GM21619 (cell line): ENCODE data around the gene LRRK1.

Source experiments
- ATAC-seq: cut with Tn5 transposase; IDR thresholded peaks from one replicate; pipeline ENCODE4 v1.9.1; 2021; ENCODE audit not compliant: unreplicated experiment

LRRK1 gene

DNA sequence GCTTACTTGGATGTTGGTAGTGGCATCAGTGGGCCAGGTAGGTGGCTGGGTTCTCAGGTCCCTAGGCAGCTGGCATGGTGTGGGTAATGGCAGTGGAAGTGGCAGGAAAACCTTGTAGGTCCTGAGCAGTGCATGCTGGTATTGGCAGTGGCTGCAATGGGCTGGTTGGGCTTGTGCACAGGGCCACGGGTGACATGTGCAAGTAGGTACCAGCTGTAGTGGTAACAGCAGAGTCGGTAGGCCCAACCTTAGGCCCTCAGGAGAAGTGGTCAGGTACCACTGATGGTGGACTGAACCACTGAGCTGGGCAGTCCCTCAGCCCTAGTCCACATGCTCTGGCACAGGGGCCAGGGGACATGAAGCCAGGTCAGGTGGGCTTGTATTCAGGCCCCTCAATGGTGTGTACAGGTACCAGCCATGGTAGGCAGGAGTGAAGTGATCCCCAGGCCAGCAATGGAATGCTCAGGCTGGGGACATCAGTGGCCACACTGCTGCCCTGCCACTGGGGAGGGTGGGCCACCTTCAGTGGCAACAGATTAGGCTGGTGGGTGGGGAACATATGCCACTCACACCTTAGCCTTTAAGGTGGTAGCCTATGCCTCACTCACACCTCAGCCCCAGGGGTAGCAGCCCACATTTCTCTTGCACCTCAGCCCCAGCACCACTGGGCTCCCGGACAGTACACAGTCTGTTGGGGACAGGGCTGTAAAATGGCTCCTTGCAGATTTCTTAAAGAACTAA, 118.1 kb downstream of the LRRK1 start:
- ATAC-seq: no peak

DNA sequence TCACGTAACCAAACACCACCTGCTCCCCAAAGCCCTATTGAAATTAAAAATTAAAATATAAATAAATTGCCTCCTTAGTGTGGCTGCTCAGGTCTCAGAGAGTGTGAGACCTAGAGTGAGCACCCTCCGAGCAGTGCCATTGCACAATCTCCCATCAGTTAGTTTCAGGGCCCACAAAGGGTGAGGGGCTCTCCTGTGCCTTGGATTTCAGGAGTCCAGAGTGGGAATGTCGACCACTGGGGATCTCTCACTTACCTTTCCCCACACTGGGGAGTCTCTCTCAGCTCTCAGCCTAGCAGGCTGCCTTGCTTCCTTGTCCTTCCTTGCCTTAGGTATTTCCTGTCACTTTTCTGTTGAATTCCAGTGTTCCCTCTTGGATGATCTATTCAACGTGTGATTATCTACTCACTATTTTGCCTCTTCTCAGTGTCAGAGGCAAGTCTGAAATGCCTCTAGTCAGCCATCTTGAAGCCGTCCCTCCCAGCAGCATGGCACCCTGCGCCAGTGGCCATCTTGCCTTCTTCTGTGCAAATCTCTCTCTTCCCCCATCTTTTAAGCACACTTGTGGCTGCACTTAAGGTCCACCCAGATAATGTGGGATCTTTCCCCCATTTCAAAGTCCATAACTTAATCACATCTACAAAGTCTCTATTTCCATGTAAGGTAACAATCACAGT, 119.3 kb downstream of the LRRK1 start:
- ATAC-seq: no peak

DNA sequence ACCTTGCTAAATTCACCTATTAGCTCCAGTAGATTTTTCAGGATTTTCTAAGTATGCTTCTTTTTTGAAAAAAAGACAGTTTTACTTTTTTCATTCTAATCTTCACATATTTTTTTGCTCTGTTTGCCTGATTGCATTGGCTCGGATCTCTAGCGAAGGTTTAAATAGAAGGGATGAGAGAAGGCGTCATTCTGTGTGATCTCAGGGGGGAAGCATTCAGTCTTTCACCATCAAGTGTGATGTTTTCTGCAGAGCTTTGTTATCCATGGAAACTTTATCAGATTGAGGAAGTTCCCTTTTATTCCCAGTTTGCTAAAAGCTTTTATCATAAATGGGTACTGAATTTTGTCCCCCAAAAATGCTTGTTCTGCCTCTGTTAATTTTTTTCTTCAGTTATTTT, 120.3 kb downstream of the LRRK1 start:
- ATAC-seq: no peak

DNA sequence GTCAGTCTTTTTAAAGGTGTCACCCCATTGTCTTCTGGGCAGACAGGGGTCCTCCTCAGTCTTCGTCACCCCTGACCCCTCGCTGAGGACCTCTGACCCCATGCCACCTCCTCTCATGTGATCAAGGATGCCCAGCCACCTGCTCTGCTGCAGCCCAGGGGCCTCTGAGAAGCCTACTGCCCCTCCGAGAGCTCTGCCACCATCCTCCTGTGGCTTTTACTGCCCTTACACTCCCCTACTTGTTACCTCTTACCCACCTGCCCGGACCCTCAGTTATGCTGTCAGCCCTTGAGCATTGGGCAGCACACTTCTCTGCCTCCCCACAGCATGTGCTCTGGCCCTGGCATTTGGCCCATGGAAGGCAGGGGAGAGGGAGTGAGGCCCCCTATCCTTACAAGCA, 123.2 kb downstream of the LRRK1 start:
- no peak for ATAC-seq

DNA sequence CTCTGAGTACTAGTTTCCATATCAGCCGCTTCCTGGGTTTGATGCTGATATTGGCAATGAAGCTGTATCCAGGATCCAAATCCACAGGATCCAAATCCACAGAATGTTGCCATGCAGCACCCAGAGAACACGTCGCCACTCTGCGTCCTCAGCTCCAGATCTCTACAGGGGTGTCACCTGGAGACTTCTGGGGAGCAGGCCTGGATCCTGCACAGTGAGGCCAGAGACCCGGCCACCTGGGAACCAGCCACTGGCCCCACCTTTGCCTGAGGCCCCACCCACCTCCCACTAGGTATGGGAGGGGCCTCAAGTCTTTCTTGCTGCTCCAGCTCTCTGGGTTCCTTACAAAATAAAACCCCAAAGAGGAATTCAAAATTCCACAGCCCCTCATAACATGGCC, 123.9 kb downstream of the LRRK1 start:
- ATAC-seq: no peak

DNA sequence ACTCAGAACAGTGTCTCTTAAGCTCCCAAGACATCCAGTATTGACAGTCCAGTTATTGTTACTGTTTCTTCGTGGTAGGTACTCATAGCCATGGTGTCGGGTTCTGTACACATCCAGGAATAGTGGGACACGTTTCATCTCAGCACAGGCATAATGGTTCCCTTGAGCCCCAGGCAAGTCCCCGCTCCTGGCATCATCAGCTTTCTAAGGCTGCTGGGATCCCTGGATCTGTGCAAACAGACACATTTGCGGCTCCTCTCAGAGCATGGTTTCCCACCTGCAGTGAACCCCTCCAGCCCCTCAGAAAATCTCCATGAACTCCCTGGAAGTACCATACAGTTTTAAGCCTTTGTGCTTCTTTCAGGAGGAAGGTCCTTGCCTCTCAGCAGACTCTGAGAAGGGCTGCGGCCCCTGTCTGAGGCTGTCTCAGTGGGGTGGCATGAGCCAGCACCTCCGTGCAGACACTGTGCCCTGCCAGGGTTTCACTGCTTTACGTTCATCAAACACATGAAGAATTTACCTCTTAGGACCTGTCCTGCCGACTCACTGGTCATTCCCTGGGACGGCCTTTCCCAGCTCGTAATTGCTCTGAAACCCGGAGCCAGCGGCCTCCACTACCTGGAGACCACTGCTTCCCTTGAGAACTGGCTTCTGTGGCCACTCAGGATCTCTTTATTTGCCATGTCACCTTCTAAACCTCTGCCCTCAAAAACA, 124.9 kb downstream of the LRRK1 start:
- no peak for ATAC-seq

DNA sequence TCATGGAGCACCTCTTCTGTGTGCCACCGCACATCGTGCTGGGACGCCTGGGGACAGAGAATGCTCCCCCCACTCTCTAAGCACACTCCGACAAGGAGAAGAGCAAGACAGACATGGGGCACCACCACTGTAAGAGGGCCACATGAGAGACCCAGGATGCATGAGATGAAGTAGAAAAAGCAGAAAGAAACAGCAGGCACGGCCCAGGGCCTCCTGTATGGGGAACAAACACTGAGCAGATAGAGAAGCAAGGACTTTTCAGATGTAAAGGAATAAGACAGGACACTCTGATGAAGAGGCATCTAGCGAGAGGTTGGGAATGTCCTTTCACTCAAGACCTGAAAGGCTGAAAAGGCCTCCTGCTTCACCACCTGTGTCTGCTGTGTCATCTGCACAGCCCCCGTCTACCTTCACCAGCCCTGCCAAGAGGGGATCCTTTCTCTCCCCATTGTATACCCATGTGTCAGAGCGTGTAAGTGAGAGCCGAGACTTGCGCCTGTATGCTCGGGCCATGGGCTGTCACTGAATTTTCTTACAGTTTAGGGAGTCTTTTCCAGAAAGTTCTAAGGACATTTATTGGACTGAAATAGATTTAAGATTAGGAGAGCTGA, 125.6 kb downstream of the LRRK1 start:
- no peak for ATAC-seq

DNA sequence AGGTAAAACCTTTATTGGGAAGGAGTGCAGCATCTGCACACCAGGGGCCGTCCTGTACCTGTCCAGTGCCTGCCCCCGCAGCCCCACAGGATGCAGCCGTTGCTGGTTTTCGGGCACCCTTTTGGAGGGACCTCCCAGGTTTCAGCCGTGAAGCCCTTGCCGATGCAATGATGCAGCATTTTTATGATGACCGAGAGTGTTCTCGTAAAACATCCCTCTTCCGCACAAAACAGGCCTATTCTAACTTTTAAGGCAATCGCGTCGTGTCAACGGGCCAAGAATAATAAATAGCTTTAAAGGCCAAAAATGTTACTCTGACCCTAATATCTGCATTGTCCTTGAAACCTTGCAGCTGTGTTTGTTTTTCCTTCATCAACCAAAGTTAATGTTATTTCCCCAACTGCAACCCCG, 126.1 kb downstream of the LRRK1 start:
- ATAC-seq: no peak

DNA sequence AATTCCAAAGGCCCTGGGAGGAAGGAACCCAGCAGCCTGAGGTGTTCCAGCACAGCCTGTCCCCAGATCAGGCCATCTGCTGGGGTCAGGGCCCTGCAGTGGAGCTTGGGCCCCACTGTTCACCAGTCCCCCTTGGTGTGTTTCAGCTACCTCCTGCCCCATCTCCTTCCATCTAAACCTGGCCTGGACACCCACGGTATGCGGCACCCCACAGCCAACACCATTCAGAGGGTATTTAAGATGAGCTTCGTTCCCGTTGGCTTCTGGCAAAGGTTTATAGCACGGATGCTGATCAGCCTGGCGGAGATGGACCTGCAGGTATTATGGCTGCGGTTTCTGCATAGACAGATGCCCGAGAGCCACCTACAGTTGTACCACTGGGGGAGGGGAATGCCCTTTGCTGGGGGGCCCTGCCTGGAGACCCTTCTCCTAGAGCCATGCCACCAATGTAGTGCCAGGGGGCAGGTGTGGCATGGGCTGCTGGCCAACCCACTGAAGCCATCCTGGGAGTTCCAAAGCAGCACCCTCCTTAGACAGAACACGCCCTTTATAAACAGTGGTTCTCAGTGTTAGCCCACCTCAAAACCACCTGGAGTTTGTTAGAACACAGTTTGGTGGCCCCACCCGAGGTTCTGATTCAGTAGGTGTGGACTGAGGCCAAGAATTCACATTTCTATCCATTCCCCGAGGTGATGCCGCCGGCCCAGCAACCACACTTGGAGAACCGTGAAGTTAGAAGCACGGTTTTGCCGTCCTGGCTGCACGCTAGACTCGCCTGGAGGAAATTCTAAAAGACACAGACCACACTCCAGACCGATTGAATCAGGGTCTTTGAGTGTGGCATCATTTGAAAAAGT, 126.9 kb downstream of the LRRK1 start:
- no peak for ATAC-seq

DNA sequence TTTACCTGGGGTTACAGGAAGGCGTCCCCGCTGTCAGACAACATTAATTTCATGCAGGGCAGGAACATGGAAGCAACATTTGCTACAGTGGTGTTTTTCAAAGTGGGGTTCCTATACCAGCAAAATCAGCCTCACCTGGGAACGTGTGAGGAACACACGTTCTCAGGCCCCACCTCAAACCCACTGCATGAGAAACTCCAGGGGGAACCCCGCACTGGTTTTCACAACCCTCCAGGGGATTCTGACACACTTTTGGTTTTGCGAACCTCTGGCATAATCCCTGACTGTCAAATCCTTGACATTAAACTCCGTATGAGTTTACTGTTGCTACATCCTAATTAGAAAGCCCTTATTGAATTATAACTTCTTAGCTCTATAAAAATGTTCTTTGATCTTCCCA, 127.7 kb downstream of the LRRK1 start:
- ATAC-seq: no peak

DNA sequence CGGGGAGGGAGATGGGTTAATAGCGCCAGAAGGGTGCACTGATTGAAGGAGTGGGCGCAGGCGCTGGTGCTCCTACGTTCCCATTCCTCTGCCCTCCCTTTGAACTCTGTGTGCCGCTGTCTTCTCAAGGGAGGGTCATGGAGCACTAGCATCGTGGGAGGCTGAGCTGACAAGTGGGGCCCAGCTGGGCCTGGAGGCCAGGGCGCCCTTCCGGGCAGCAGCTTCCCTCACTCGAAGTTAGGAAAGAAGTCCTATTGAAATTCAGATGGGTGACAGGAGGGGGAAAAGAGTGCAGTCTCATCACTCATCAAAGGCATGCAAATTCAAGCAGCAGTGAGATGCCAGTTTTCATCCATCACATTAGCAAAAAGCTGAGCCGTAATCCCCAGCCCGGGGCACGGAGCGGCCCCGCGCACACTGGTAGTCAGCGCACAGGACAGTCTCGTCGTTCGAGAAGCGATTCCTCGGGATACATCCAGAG, 128.2 kb downstream of the LRRK1 start:
- no peak for ATAC-seq

DNA sequence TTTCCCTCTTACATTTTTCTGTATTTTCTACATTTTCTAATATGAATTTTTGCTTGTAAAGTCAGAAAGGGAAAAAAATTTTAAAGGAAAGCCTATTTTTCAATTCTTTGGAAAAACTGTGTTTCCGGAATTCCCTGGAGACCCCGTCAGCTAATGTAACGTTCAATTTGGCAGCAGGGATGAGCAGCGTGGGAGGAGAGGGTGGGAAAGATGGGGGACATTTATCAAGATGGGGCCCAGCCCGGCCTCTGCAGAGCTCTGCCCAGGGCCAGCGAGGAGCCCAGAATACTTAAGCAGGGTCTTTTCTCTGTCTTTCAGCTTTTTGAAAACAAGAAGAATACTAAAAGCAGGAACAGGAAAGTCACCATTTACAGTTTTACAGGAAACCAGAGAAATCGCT, 129.0 kb downstream of the LRRK1 start:
- no peak for ATAC-seq

DNA sequence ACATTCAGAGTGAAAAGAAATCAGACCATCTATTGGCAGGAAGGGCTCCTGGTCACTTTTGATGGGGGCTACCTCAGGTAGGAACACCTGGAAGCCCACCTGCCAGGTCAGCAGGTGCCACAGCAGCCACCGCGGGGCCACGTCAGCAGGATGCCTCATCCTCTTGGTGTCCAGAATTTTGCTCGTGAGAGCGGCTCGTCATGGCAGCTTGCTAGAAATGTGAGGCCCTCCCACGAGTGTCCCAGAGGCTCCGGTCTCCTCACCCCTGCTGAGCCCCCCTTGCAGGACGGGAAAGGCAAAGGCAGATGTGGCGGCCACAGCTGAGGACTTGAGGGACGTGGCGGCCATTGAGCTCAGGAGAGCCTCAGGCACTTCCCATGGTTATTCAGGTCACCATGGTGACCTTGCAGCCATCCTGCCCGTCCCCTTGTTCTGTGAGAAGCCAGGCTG, 129.4 kb downstream of the LRRK1 start:
- ATAC-seq: no peak

DNA sequence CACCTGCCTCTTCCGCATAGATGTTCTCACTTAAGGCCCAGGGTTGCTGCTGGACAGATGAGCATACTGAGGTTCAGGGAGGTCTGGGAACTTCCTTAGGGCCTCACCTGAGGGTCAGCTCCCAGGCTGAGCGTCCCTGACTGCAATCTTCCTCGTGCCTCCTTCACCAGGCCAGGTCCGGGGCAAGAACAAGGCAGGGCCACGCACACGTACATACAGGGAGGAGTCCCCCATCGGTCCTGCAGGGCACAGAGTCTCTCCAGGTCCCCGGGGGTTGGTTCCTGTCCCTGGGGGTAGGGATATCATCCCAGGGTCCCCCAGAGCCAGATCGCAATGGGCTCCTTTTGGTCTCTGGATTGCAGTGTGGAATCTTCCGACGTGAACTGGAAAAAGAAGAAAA, 130.1 kb downstream of the LRRK1 start:
- no peak for ATAC-seq

DNA sequence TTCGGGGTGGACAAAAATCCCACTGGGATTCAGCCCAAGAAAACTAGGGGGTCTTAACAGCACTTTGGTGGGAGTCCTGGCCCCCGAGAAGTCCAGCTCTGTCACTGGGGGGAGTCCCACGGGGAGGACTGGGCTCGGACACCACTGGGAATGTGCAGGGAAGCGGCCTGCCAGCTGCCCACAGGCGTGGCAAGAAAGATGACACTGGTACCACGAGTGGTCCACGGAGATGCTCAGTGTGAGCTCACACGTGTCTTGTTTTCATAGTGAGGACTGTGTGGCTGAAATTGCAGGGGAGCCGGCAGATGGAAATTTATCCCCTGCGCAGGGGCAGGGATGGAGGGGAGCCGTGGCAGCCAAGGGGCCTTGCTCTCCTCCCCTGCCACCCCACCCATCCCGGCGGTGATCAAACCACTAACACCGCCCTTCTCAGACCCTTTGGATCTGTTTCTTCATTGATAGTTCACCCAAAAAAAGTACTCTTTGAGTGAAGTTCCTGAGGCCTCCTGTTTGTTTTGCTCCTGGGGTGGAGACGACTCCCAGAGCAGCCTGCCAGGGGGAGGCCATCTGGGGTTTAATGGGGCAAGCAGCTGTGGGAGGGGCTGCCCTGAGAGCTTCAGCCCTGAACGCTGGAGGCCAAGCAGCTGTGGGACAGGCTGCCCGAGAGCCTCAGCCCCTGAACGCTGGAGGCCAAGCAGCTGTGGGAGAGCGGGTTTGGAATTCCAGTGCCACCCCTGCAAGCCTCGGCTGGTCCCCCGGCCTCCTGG, 130.9 kb downstream of the LRRK1 start:
- ATAC-seq: no peak

DNA sequence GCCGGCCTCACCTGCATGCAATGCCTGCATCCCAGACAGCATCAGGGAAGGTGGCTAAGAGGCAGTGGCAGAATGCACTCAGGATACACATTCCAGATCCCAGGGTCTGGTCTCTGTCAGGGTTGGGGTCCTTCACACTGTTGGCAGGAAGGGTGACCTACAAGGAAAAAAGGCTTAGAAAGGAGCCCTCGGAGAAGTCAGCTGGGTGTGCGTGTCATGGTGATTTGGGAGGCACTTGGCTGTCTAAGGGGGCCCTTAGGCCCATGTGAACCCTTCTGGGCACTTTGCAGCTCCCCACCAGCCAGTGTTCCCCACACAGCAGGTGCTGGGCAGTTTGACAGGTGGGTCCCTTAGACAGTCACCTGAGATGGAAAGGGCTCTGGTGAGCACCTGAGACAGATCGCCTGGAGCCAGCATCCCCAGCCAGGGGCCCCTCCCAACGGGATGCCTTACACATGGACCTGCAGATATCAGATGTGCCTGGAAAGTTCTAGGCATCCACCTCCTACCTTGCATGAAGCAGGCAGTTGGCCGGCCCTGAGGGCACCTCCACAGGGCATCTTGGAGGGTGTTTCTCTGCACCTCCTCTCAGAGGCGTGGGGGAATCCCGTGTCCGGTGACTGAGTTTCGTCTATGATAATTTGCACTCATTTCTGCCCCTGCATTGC, 131.6 kb downstream of the LRRK1 start:
- no peak for ATAC-seq

DNA sequence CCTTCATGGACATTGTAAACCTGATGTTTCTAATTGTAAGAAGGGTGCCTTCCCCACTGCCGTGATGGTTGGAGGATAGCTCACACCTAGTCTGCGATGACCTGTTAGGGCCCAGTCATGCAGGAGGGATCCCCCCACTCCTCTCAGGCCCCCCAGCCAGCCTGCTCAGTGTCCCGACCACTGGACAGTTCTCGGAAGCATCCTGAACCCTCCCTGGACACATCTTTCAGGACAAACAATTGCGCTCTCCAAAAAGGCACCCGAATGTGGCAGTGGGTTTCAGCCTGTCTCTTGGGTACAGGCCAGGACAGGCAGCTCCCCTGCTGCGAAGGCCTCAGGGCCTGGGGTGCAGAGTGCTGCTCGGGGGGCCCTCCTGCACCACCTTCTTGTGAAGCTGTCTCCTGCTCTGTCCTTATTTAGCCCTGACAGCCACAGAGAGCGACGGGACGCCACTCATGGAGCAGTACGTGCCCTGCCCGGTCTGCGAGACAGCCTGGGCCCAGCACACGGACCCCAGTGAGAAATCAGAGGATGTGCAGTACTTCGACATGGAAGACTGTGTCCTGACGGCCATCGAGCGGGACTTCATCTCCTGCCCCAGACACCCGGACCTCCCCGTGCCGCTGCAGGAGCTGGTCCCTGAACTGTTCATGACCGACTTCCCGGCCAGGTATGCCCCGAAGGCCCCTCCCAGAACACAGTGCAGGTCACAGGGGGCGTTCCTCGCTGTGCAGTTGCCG, 132.3 kb downstream of the LRRK1 start:
- no peak for ATAC-seq

DNA sequence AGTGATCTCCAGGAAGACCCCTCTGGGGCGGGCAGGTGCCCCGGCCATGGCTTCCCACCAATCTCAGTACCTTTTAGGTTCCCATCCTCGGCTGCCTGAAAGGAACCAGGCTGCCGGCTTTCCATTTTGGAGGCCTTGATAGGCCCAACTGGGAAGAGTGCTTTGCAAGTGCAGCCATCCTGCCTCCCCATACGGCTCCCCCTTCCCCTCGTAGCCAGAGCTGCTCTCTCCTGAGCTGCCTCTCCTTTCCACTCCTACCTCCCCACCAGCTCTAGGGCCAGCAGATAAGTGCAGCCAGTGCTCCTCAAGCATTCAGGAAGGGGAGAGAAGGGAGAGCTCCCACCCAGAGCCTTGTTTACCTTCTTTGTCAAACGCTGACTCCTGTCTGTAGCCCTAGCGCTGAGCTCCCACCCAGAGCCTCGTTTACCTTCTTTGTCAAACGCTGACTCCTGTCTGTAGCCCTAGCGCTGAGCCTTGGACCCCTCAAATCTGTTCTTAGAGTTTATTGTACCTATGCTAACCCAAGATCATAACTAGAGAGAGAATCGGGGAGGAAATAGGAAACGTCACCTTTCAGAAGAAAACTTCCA, 133.0 kb downstream of the LRRK1 start:
- ATAC-seq: no peak
